HepG2 (cell line): ENCODE measurements around the gene NLE1. TPM values are rescaled to one million over a fixed set of nuclear protein-coding genes. Genes with fewer than 3 reads are reported as not detected.

ENCODE experiments used
- DBP ChIP-seq: sonication (generic); formaldehyde crosslinking; IDR thresholded peaks from 2 replicates; pipeline ENCODE4 v1.4.0; 2020; ENCODE audit warnings: missing genetic modification reagents; ENCODE audit errors: not compliant biosample characterization
- DR1 ChIP-seq: sonication (generic); formaldehyde crosslinking; IDR thresholded peaks from 2 replicates; pipeline ENCODE4 v1.8.0; 2021; ENCODE audit warnings: mild to moderate bottlenecking, missing genetic modification reagents, inconsistent platforms
- FOXK2 ChIP-seq: fragments of 450-650 bp; IDR thresholded peaks from 2 replicates; pipeline ENCODE4 v1.6.1; 2016
- NR2C2 ChIP-seq: sonication (generic); formaldehyde crosslinking; IDR thresholded peaks from 2 replicates; pipeline ENCODE4 v1.4.0; 2020; ENCODE audit warnings: missing genetic modification reagents, mild to moderate bottlenecking, moderate library complexity, borderline replicate concordance
- POGZ ChIP-seq: sonication (generic); formaldehyde crosslinking; IDR thresholded peaks from 2 replicates; pipeline ENCODE4 v1.4.0; 2020; ENCODE audit warnings: mild to moderate bottlenecking, missing genetic modification reagents
- RXRA ChIP-seq: sonication (generic); formaldehyde crosslinking; IDR thresholded peaks from 2 replicates; pipeline ENCODE4 v1.5.1; 2020; ENCODE audit warnings: missing genetic modification reagents
- TAF1 ChIP-seq: sonication (generic); formaldehyde crosslinking; IDR thresholded peaks from 2 replicates; pipeline ENCODE4 v1.4.0; 2020; ENCODE audit warnings: missing genetic modification reagents
- TBP ChIP-seq: sonication (generic); formaldehyde crosslinking; IDR thresholded peaks from 2 replicates; pipeline ENCODE4 v1.5.0; 2020; ENCODE audit warnings: missing genetic modification reagents
- ZBTB39 ChIP-seq: sonication (generic); formaldehyde crosslinking; IDR thresholded peaks from 2 replicates; pipeline ENCODE4 v1.5.0; 2020; ENCODE audit warnings: missing genetic modification reagents
- ZFP37 ChIP-seq: sonication (generic); formaldehyde crosslinking; IDR thresholded peaks from 2 replicates; pipeline ENCODE4 v1.4.0; 2020; ENCODE audit warnings: missing genetic modification reagents, borderline replicate concordance
- ZGPAT ChIP-seq: IDR thresholded peaks from 2 replicates; pipeline ENCODE4 v1.6.1; 2016; ENCODE audit warnings: mild to moderate bottlenecking
- ZHX1 ChIP-seq: sonication (generic); formaldehyde crosslinking; IDR thresholded peaks from 2 replicates; pipeline ENCODE4 v1.8.1; 2022; ENCODE audit warnings: low read depth, mild to moderate bottlenecking, missing genetic modification reagents
- ZKSCAN8 ChIP-seq: IDR thresholded peaks from 2 replicates; pipeline ENCODE4 v1.6.1; 2016; ENCODE audit warnings: borderline replicate concordance, missing genetic modification reagents, missing compliant biosample characterization
- ZNF570 ChIP-seq: sonication (generic); formaldehyde crosslinking; IDR thresholded peaks from 2 replicates; pipeline ENCODE4 v1.4.0; 2020; ENCODE audit warnings: mild to moderate bottlenecking, missing genetic modification reagents, borderline replicate concordance
- ZNF609 ChIP-seq: sonication (generic); formaldehyde crosslinking; IDR thresholded peaks from 2 replicates; pipeline ENCODE4 v1.4.0; 2020; ENCODE audit warnings: mild to moderate bottlenecking, missing genetic modification reagents, borderline replicate concordance
- ZNF629 ChIP-seq: sonication (generic); formaldehyde crosslinking; conservative IDR thresholded peaks from 2 replicates; pipeline ENCODE4 v1.5.0; 2020; ENCODE audit warnings: missing genetic modification reagents
- polyA plus RNA-seq, 8 experiments: library from polyadenylated mRNA; depleted of rRNA in 3 of 8; stranded (reverse) in 7 of 8; unstranded in 1 of 8; fragments of >200 nt; fragmentation: Illumina TruSeq in 4 of 8; extraction: Trizol in 4 of 8; gene quantifications; 2 replicates each; pipeline versions ENCODE4 v1.2.1 to v1.2.3, GENCODE V29; 2011 to 2016; ENCODE audit warnings: low read depth in 4 of 8, missing spikeins in 1 of 8, mixed read lengths in 1 of 8; ENCODE audit not compliant: insufficient read depth in 1 of 8
- total RNA-seq, 5 experiments: library from RNA; depleted of rRNA; stranded (reverse); fragments of >200 nt; fragmentation: Illumina TruSeq; extraction: Trizol; gene quantifications; 2 replicates each; pipeline ENCODE4 v1.2.3, GENCODE V29; 2016; ENCODE audit warnings: low read depth in 1 of 5

Gene NLE1
- total and polyA plus RNA-seq, 2 of the 13 experiments (the other 11 are each of a cell fraction or from before 2014, with no cell fraction given), result 20.3 to 34.5 TPM

GRCh38 chr17:35141681-35142466 is at the start of gene NLE1 (continued):
- TF ChIP-seq ZNF609 (CRISPR knock-in tag), result peak; percentile 56; the same call in 1 of the 2 replicates
- no peak for TF ChIP-seq ZKSCAN8 (CRISPR knock-in tag)
- TF ChIP-seq ZBTB39 (CRISPR knock-in tag), result no peak
- TF ChIP-seq ZGPAT, result peak; percentile 87
- TF ChIP-seq ZNF570, result peak; percentile 51; the same call in 1 of the 2 replicates
- TF ChIP-seq FOXK2, result no peak
- peak; percentile 38; the same call in 1 of the 2 replicates for TF ChIP-seq RXRA
- peak; percentile 94 for TF ChIP-seq TAF1 (CRISPR knock-in tag)
- no peak for TF ChIP-seq ZHX1 (CRISPR knock-in tag)
- no peak for TF ChIP-seq DBP (CRISPR knock-in tag)
- peak; percentile 28; the same call in 1 of the 2 replicates for TF ChIP-seq ZNF629
- peak; percentile 86 for TF ChIP-seq DR1 (CRISPR knock-in tag)
- 0 out of 2 replicates have a peak, but pooled peaks have one; percentile 62 for TF ChIP-seq ZFP37 (CRISPR knock-in tag)
- peak; percentile 98 for TF ChIP-seq POGZ
- TF ChIP-seq TBP (CRISPR knock-in tag), result 0 out of 2 replicates have a peak, but pooled peaks have one; percentile 51
- TF ChIP-seq NR2C2, result peak; percentile 79; the same call in 1 of the 2 replicates
